GM19463 (cell line): ENCODE results near the gene ERAP2.
A peak's percentile ranks its signal among the peaks of the same experiment; 100 is the strongest.
"Not testable (repeated sequence)": the region's sequence is repeated elsewhere in the genome, so short reads cannot be mapped to it uniquely, and the experiment has no call there.

Source experiments
- ATAC-seq: cut with Tn5 transposase; IDR thresholded peaks from one replicate; pipeline ENCODE4 v1.9.1; 2021; ENCODE audit warnings: mild to moderate bottlenecking, moderate library complexity; ENCODE audit not compliant: unreplicated experiment

ERAP2 gene

GRCh38 chr5:96876292-96876850 is at the start of gene ERAP2:
Gene ERAP2, plus strand, starts transcription at chr5:96876500. Its CDS starts 3,186 bp downstream, at chr5:96879686.
- ATAC-seq: peak; percentile 52

DNA sequence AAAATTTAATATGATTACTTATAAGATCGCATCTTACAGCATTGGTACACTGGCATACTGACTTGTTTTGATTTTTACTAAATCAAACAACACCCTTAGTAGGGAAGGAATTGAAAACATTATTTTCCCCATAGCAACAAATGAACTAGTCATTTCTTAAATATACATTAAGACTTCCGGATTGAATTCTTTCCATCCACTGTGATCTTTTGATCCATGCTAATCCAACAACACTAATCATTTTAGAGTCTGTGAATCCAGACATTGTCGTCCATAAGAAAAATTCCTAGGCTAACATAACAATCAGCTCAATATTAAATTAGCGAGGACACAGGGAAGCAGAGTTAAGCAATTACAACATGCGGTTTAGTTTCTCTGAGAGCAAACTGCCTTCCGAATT is 47.0 kb upstream of the ERAP2 start:
- no peak for ATAC-seq

DNA sequence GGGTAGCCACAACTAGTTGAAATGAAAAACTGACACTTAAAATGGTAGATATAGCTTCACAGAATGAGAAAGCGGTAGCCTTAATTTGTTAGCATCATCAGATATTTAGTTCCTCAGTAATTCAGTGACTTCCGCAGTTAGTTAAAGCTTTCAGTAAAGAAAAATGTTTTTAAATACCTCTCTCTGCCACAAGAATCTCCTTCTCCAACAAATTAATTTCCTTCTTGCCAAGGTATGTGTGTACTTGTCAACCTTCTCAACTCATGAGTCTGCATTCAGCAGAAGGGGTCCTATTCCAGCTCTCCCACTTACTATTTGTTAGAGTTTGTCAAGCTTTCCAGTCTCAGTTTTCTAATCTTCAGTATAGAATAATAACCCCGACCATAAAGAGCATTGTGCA is 42.3 kb upstream of the ERAP2 start:
- ATAC-seq: no peak

DNA sequence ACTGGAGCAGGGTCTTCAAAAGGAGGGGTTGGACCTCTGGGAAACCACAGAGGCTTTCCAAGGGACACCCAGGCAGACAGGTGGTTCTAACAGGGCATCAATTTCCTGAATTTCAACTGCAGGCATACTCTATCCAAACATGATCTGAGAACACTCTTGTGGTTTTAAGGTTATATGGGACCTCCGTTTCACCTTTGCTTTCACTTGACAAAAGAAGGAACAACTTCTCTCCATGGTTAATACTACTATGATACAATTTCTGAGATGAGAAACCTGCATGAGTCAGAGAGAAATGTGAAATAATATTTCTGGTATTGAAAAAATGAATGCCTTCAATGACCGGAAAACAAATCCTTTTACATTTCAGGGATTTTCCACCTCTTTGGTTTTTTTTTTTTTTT is 40.5 kb upstream of the ERAP2 start:
- peak; percentile 63 for ATAC-seq

DNA sequence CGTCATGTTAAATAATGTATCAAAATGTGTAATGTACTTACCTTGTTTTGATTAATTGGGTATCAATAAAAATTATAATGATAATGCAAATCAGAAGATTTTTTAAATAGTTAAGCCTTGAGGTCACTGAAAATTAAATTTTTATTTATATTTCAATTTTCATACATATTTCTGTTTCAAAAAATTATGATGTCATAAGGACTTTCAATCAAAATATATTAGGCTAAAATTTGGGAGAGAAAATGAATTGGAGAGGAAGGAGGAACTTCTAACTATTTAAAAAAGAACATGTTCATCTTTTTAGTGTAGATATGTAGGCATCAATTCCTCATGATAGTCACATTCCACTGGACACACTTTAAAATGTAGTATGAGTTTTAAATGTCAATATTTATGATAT is 39.5 kb upstream of the ERAP2 start:
- no peak for ATAC-seq

GRCh38 chr5:96837303-96837702 is 39.0 kb upstream of the ERAP2 start:
- ATAC-seq: no peak

- ATAC-seq: peak; percentile 24
Measured at GRCh38 chr5:96838201-96839070, 37.9 kb upstream of the ERAP2 start.

DNA sequence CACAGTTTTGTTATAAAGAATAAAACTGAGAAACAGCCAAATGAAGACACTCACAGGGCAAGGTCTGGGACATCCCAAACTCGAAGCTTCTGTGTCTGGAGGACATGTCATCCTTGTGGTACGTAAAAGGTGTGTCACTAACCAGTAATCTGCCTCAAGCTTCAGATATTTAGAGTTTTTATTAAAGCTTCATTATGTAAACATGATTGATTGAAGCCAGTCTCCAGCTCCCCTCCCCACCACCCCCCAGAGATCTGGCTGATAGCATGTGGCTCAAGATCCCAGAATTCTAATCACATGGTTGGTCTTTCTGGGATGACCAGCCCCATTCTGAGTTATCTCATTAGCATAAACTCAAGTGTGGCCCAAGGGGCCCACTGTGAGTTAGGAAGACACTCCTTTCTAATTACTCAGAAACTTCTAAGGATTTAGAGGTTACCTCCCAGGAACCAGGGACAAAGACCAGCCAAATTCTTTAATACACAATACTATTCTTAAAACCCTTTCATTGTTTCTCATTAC is 37.2 kb upstream of the ERAP2 start:
- ATAC-seq: peak; percentile 8

DNA sequence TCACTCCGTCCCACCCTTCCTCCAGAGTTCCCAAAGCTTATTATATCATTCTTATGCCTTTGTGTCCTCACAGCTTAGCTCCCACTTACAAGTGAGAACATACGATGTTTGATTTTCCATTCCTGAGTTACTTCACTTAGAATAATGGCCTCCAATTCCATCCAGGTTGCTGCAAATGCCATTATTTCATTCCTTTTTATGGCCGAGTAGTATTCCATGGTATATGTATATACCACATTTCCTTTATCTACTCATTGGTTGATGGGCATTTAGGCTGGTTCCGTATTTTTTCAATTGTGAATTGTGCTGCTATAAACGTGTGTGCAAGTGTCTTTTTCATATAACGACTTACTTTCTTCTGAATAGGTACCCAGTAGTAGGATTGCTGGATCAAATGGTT is 34.4 kb upstream of the ERAP2 start:
- not testable (repeated sequence) for ATAC-seq

DNA sequence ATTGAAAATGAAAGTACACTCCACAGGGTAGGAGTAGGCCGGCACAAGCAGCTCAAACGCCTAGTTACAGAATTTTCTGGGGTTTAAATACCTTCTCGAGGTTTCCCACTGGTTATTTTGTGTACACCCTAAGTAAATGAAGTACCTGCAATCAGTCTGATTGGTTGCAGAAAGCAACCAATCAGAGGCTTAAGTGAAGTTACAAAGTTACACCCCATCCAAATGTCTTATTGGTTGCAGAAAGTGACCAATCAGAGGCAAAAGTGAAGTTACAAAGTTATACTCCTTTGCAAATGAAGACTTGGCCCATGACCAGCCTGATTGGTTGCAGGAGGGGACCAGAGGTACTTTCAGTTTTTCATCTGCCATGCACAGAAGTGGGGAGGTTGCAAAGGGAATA is 33.2 kb upstream of the ERAP2 start:
- no peak for ATAC-seq

DNA sequence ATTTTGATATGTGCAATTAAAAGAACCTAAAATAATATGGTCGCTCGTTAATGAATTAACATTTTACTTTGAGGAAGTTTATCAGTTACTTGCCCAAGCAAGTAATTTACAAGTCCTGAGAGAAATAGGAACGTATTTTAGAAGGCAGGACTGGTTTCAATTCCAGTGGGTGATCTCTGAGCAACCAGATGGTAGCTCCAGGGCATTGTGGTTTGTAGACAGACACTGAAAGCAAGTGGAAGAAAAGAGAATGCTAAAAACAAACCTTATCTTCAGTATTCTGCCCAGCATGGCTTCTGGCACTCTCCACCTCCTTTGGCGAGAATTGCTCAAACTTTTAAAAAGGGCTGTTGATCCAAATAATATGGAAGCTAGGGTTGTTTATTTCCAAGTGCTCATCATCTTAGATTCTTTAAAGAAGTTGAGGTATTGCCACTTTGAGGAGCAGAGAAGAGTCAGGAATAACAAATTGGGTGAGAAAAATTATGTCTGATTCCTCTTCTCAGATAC is 31.8 kb upstream of the ERAP2 start:
- no peak for ATAC-seq

- ATAC-seq: no peak
Measured at GRCh38 chr5:96851312-96852062, 24.8 kb upstream of the ERAP2 start.

DNA sequence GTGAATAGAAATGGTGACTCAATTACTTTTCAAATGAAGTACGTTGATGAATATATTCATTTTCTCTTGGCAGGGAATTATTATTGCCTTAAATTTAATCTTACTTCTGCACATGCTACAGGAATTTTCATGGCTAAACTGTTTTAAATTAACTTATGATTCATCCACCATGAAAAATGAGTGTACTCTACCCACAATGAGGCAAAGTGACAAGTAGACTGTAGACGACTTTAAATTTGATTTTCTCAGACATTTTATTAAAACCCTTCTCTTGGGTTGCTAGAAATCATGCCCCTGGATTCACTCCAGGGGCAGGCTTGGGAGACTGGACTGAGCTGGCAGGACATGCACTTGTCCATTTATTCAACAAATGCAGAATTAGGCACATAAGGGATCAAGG is 23.5 kb upstream of the ERAP2 start:
- ATAC-seq: no peak

GRCh38 chr5:96854067-96854466 is 22.2 kb upstream of the ERAP2 start:
- no peak for ATAC-seq

DNA sequence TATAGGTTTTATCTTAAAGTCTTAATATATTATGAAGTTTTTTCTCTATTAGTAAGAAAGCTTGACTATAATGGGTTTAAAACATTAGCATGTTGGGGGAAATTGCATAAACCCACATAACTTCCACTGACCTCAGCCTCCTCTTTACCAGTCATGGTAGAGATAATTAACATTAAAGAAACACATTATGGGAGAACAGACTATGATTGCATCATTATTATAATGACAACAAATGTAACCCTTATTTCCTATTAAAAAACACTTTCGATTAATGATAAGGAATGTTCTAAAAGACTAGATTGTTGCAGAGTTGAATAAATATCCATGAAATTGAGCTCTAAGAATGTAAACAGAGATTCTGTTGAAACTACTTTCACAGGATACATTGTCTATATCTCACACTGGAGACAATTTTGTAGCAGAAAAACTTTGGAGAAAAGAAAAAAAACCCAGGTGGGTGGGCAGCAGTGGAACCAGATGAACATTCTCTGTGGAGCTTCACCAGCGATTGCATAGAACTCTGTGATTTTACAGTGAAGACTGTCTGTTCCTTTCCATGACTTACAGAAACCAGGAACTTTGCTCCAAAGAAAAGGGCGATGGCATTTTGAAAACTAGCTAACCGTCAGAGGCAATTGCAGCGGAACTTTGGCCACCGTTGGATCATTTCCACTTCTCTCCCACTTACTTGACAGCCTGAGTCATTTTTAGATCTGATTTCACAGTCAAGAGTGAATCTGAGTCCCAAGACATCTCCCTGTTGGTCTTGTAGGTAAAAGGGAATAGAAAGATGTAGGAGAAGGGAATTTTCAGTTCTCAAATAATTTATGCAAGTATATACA is 21.0 kb upstream of the ERAP2 start:
- ATAC-seq: no peak

- ATAC-seq: no peak
Measured at GRCh38 chr5:96856371-96856770, 19.9 kb upstream of the ERAP2 start.

DNA sequence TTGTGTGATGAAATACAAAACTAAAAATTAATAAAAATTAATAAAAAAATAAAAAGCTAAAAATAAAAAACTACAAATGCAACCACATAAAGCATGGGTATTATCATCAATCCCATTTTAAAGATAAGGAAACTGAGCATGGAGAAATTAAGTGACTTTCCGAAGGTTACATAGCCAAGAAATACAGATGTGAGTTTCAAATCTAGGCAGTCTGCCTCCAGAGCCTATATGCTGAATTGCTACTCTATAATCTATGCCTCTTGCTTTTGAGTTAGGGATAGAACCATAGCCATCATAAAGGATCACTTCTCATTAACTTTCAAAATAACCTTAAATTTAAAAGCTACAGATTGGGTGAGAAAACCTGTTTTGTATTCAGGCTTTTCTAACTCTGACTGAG is 18.8 kb upstream of the ERAP2 start:
- no peak for ATAC-seq

GRCh38 chr5:96857924-96858323 is 18.4 kb upstream of the ERAP2 start:
- no peak for ATAC-seq

GRCh38 chr5:96859375-96859774 is 16.9 kb upstream of the ERAP2 start:
- no peak for ATAC-seq

GRCh38 chr5:96861076-96861475 is 15.2 kb upstream of the ERAP2 start:
- peak; percentile 83 for ATAC-seq
